Smooth muscle cell (in vitro differentiated cells): ENCODE data around the gene NRXN3. TPM values are rescaled to one million over a fixed set of nuclear protein-coding genes. Genes with fewer than 3 reads are reported as not detected.
A peak's percentile ranks its signal among the peaks of the same experiment; 100 is the strongest.

Experiments
- DNase-seq: peaks from one replicate; lab custom pipeline; 2025; ENCODE audit not compliant: unreplicated experiment; lab: John Stamatoyannopoulos, UW
- H2AFZ ChIP-seq: fragments of 200-600 bp; sonication (generic); 2 replicates; pipeline ENCODE4 v1.6.0; 2016; ENCODE audit warnings: antibody characterized with exemption, low read depth, mild to moderate bottlenecking
- H3F3A ChIP-seq: fragments of 200-600 bp; sonication (generic); 2 replicates; pipeline ENCODE4 v1.6.0; 2017; ENCODE audit warnings: antibody characterized with exemption, low read depth
- H3K27ac ChIP-seq: fragments of 200-600 bp; sonication (generic); 2 replicates; pipeline ENCODE4 v1.5.1; 2016; ENCODE audit warnings: low read depth, mild to moderate bottlenecking
- H3K27me3 ChIP-seq: fragments of 200-600 bp; sonication (generic); 2 replicates; pipeline ENCODE4 v1.6.1; 2016; ENCODE audit warnings: low read depth, mild to moderate bottlenecking
- H3K36me3 ChIP-seq: fragments of 200-600 bp; sonication (generic); 2 replicates; pipeline ENCODE4 v1.5.1; 2016; ENCODE audit warnings: low read depth
- H3K4me1 ChIP-seq: fragments of 200-600 bp; sonication (generic); 2 replicates; pipeline ENCODE4 v1.5.1; 2016; ENCODE audit warnings: low read depth
- H3K4me2 ChIP-seq: fragments of 200-600 bp; sonication (generic); 2 replicates; pipeline ENCODE4 v1.6.0; 2016; ENCODE audit warnings: mild to moderate bottlenecking
- H3K4me3 ChIP-seq: fragments of 200-600 bp; sonication (generic); 2 replicates; pipeline ENCODE4 v1.5.1; 2016; ENCODE audit warnings: mild to moderate bottlenecking
- H3K79me2 ChIP-seq: fragments of 200-600 bp; sonication (generic); 2 replicates; pipeline ENCODE4 v1.6.0; 2016; ENCODE audit warnings: low read depth, mild to moderate bottlenecking
- H3K9ac ChIP-seq: fragments of 200-600 bp; sonication (generic); 2 replicates; pipeline ENCODE4 v1.6.0; 2016; ENCODE audit warnings: low read depth
- H3K9me3 ChIP-seq: fragments of 200-600 bp; sonication (generic); replicated peaks from 2 replicates; pipeline ENCODE4 v1.5.1; 2016; ENCODE audit warnings: low read depth
- H4K20me1 ChIP-seq: fragments of 200-600 bp; sonication (generic); 2 replicates; pipeline ENCODE4 v1.6.0; 2016; ENCODE audit warnings: low read depth
- CTCF ChIP-seq: fragments of 200-600 bp; sonication (generic); IDR thresholded peaks from 2 replicates; pipeline ENCODE4 v1.5.1; 2017; ENCODE audit warnings: borderline replicate concordance, mild to moderate bottlenecking, antibody characterized with exemption; ENCODE audit not compliant: insufficient read depth, poor library complexity, severe bottlenecking
- WGBS: methylation state at CpG from one replicate; pipeline ENCODE4 v1.1.7; 2016; ENCODE audit warnings: low lambda C conversion rate; 5-methylcytosine and 5-hydroxymethylcytosine counted together
- polyA plus RNA-seq: library from polyadenylated mRNA; unstranded; fragments of >200 nt; fragmentation: Nextera tagmentation; extraction: Ambion mirVana; gene quantifications from 2 replicates; pipeline ENCODE4 v1.2.1, GENCODE V29; 2016
- total RNA-seq: library from RNA; depleted of rRNA; stranded (reverse); fragments of >200 nt; gene quantifications from 2 replicates; pipeline ENCODE4 v1.2.3, GENCODE V29; 2014

Gene NRXN3
- total and polyA plus RNA-seq, 2 experiments from 2014 or later = 1.2 to 7.0 TPM

GRCh38 chr14:79840831-79841230 is 1670.7 kb downstream of the NRXN3 start:
- H3K9ac ChIP-seq = no peak overlapping the region
- no peak for TF ChIP-seq CTCF
- WGBS = 13% methylated on average over 2 of the region's 2 CpGs
- H4K20me1 ChIP-seq = no peaks in the 10 kb centered on the region
- H3K79me2 ChIP-seq = no peaks in the 10 kb centered on the region
- peaks cover 8% of the 10 kb centered on the region for H3F3A ChIP-seq
- H2AFZ ChIP-seq = no peak overlapping the region
- H3K27ac ChIP-seq = peak overlapping the region; percentile 86
- H3K27me3 ChIP-seq = no peaks in the 10 kb centered on the region
- H3K4me1 ChIP-seq = peaks cover 17% of the 10 kb centered on the region
- peak overlapping the region; percentile 71 for H3K4me2 ChIP-seq
- H3K36me3 ChIP-seq = no peaks in the 10 kb centered on the region
- no peak overlapping the region for H3K4me3 ChIP-seq
- H3K9me3 ChIP-seq = no peaks in the 10 kb centered on the region
- DNase-seq = no peak

GRCh38 chr14:79841433-79841832 is 1671.3 kb downstream of the NRXN3 start:
- Histone ChIP-seq H3K27ac (peak overlapping the region; percentile 86), H3K9me3 (no peaks in the 10 kb centered on the region), H3K4me2 (peak overlapping the region; percentile 71), H4K20me1 (no peaks in the 10 kb centered on the region), H3K27me3 (no peaks in the 10 kb centered on the region), H3K4me1 (peaks cover 17% of the 10 kb centered on the region), H3F3A (peaks cover 8% of the 10 kb centered on the region), H3K9ac (no peak overlapping the region), H2AFZ (no peak overlapping the region), H3K79me2 (no peaks in the 10 kb centered on the region), H3K36me3 (no peaks in the 10 kb centered on the region), H3K4me3 (no peak overlapping the region)
- no peak for TF ChIP-seq CTCF
- WGBS = 42% methylated on average over 3 of the region's 3 CpGs
- DNase-seq = no peak

DNA sequence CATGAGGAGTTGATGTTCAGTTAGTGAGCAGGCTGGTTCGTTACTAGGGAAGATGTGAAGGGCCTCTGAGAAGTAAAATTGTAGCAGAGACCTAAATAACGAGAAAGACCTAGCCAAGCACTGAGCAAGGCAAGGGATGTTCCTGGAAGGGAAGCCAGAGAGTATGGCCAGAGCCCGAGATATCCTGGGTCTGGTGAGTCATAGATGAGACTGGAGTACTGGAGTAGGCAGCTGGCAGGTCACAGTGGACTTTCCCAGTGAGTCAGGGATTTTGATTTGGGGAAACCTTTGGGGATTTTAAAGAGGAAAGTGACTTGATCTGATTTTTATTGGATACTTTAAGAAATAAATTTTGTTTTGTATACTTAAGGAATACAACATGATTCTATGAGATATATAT is 1672.1 kb downstream of the NRXN3 start:
- DNase-seq = no peak

More for the DNA sequence above, 1672.1 kb downstream of the NRXN3 start:
- 20% methylated on average over 3 of the region's 3 CpGs for WGBS
- Histone ChIP-seq H3K9ac (no peak overlapping the region), H3K79me2 (no peaks in the 10 kb centered on the region), H4K20me1 (no peaks in the 10 kb centered on the region), H3K36me3 (no peaks in the 10 kb centered on the region), H3K27me3 (no peaks in the 10 kb centered on the region), H3K4me1 (peaks cover 17% of the 10 kb centered on the region), H3F3A (peaks cover 8% of the 10 kb centered on the region), H3K27ac (peak overlapping the region; percentile 86), H3K4me3 (no peak overlapping the region), H3K9me3 (no peaks in the 10 kb centered on the region), H3K4me2 (peak overlapping the region; percentile 71), H2AFZ (no peak overlapping the region)
- no peak for TF ChIP-seq CTCF
